Middle frontal gyrus (tissue), 1 donor: ENCODE results near the gene METTL24.
"Not testable (repeated sequence)": the region's sequence is repeated elsewhere in the genome, so short reads cannot be mapped to it uniquely, and the experiment has no call there.

Experiments
- DNase-seq: peaks from one replicate; pipeline ENCODE4 v3.0.0-alpha.2; 2015; ENCODE audit warnings: low spot score; ENCODE audit errors: extremely low spot score

METTL24 gene

DNA sequence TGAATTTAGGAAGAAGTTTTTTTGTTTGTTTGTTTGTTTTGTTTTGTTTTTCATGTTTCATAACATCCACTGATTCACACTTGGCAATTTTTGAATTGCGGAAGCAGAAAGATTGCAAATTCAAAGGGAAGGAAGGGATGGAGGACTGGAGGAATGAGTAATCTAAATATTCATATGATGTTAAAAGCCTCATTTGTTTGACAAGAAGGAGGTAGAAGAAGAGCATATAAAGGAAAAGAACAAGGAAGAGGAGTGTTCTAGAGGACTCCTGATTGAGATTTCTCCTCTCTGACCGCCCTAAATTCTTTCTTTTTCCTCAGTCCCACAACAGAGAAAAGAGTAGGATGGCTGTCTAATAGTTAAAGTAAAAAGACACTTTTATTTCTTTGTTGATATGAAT lies 88.5 kb downstream of the METTL24 start:
- no peak for DNase-seq

- DNase-seq: no peak
These were observed 91.2 kb downstream of the METTL24 start for GRCh38 chr6:110266996-110267395.

- DNase-seq: no peak
These were observed 92.9 kb downstream of the METTL24 start for GRCh38 chr6:110265273-110265672.

GRCh38 chr6:110256366-110256765 lies 101.8 kb downstream of the METTL24 start:
- DNase-seq: no peak

DNA sequence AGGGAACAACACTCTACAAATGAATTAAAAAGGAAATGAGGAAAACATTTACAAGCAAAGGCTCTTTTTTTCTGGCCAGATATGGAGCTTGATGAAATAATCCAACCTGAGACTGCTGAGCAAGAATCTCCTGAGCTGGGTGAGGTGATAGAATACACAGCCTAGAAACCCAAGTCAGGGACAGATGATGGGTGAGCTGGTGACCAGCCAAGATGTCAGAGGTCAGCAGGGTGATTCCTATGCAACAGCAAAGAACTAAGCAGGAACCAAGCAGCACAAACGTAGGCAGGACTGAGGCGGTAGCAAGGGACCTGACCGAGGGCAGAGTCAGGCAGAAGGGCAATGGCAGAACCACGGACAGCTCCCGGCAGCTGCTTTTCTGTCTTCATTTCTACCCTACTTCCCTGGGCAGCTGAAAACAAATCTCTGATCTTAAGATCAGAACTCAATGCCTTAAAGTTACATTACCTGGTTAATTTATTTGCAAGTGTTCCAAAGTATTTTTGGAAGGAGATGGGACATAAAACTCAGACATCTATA lies 102.9 kb downstream of the METTL24 start:
- DNase-seq: no peak

GRCh38 chr6:110250838-110251237 lies 107.3 kb downstream of the METTL24 start:
- DNase-seq: no peak

- DNase-seq: no peak
These were observed 108.1 kb downstream of the METTL24 start for GRCh38 chr6:110250058-110250457.

DNA sequence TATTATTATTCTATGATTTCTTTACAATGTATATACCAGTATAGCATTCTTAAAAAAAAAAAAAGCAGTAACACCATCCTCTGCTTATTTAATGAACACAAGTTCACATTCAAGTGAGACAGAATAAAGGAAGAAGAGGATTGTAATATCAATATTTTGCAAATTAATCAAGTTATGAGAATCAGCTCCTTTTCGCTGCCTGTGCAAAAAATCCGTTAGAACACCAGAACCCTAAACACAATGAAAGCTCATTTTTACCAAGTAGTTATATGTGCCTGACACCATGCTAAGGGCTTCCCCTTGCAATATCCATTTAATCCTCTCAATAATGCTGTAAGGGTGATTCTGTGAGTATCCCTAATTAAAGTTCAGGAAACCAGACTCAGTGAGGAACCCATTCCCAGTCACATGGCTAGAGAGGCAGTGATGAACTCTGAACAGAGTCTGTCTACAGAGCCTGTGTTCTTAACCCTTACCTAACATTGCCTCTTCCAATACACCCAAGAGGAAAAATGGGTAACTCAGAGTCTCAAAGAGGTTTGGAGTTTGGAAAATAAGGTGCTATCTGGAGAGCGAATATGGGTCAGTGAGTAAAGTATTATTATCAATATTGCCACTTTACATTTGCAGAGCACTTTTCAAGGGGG lies 111.1 kb downstream of the METTL24 start:
- no peak for DNase-seq

- DNase-seq: no peak
These were observed 111.8 kb downstream of the METTL24 start for GRCh38 chr6:110246378-110246777.

DNA sequence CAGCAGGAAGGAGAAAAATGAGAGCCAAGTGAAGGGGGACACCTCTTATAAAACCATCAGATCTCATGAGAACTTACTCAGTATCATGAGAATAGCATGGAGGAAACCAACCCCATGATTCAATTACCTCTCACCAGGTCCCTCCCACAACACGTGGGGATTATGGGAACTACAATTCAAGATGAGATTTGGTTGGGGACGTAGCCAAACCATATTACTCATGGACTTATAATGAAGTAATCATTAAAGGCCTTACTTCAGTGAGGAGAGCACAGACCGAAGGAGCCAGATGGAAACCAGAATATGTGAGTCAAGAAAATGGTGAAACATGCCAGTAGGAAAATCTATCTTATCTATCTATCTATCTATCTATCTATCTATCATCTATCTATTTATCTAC lies 113.5 kb downstream of the METTL24 start:
- not testable (repeated sequence) for DNase-seq

- DNase-seq: no peak
These were observed 118.4 kb downstream of the METTL24 start for GRCh38 chr6:110239526-110240274.

GRCh38 chr6:110236007-110236406 lies 122.1 kb downstream of the METTL24 start:
- not testable (repeated sequence) for DNase-seq

GRCh38 chr6:110233770-110234374 lies 124.3 kb downstream of the METTL24 start:
- no peak for DNase-seq

- no peak for DNase-seq
These were observed 125.7 kb downstream of the METTL24 start for GRCh38 chr6:110232450-110232849.

- DNase-seq: no peak
These were observed 131.9 kb downstream of the METTL24 start for GRCh38 chr6:110226261-110226660.

GRCh38 chr6:110221738-110222137 lies 136.4 kb downstream of the METTL24 start:
- no peak for DNase-seq

DNA sequence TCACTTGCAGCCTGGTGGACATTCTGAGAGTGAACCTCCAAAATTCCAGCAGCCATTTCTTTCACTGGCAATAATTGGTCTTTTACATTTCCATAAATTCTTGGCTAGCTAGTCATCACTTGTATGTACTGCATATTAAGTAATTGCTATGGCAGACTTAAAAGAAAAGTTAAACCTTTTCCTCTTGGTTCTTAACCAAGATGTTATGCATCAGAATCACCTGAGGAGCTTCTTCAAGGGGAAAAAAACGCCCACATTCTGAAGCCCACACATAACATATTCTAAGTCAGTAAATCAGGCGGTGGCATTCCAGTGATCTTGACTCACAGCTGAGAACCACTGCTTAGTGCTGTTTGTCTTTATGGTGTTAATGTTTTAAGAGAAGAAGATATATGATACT lies 140.9 kb downstream of the METTL24 start:
- no peak for DNase-seq

DNA sequence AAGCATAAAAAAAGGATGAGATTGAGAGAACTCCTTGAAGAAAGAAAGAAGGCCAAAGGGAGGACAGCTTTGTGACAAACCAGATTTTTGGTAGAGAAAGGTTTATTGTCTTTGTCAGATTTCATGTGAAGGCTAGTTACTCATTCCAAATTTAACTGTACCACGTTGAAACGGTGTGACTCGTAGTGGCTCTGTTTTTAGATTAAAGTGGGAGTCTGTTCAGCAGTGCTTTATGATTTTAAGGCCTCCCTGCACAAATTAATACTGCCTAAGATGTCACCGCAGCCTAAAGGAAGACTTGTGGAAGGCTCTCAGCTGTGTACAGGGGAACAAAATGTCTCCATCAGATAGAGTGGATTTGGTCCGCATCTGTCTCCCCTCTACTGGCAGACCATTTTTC lies 142.0 kb downstream of the METTL24 start:
- DNase-seq: no peak

- DNase-seq: no peak
These were observed 143.8 kb downstream of the METTL24 start for GRCh38 chr6:110214338-110214737.

DNA sequence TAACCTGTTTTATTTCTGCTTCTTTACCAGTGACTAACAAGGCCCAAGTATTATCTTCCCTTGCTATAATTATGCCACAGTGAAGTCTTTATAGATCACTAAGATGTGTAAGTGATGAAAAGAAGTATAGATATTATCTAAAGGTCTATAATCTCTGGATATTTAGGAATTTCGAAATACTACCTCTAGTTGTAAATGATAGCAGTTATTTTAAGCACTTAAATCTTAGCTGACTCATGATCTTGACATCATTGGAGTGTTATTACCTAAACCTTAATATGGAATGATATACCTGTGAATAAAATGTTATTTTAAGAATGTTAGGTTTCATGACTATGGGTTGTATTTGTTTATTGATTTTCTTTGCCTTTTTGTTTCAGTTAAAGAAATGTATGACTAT lies 146.4 kb downstream of the METTL24 start:
- DNase-seq: no peak

DNA sequence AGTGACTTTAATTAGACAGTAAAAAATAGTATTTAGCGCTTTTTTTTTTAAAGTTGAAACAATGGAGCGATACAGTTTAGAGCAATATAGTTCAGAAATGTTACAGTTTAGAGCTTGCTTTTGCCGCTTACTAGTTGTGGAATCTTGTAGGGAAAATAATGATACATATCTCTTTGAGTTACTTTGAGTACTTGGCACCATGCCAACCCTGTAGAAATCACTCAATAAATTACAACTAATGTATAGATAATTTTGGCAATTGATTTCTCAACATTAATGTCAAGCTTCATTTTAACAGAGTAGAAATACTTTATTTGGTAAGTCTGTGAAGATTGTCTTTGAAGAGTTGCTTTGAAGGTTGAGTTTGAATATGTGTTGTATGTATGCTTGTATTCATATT lies 150.5 kb downstream of the METTL24 start:
- no peak for DNase-seq

- DNase-seq: no peak
These were observed 156.8 kb downstream of the METTL24 start for GRCh38 chr6:110201151-110201884.
